ENCODE data around the gene TNFSF9.

- no peak for TF ChIP-seq CTCF (IDR thresholded peaks at IDR 0.05)
- TF ChIP-seq EZH2 (IDR thresholded peaks at IDR 0.05) = no peak
Observed at GRCh38 chr19:6533000-6533328, 2.1 kb downstream of the TNFSF9 start.
